GM23338 (cell line): Measurements from ENCODE around the gene ANKS1B.

ENCODE experiments used
- CREB1 ChIP-seq: fragments of 250-450 bp; sonication (Bioruptor Pico); IDR thresholded peaks from 2 replicates; pipeline ENCODE4 v1.5.0; 2020; ENCODE audit warnings: low read depth, mild to moderate bottlenecking, moderate library complexity
- ETS1 ChIP-seq: IDR thresholded peaks from 2 replicates; pipeline ENCODE4 v1.6.1; 2016; ENCODE audit warnings: antibody characterized with exemption
- EZH2 ChIP-seq: fragments of 200-600 bp; sonication (generic); IDR thresholded peaks from one replicate; pipeline ENCODE4 v1.8.0; 2017; ENCODE audit warnings: antibody characterized with exemption, mild to moderate bottlenecking, low read depth; ENCODE audit not compliant: unreplicated experiment
- JUNB ChIP-seq: IDR thresholded peaks from one replicate; pipeline ENCODE4 v1.6.1; 2016; ENCODE audit warnings: antibody characterized with exemption; ENCODE audit not compliant: unreplicated experiment
- POLR2AphosphoS5 ChIP-seq: IDR thresholded peaks from 2 replicates; pipeline ENCODE4 v1.6.1; 2016; ENCODE audit warnings: antibody characterized with exemption, low read depth
- TF ChIP-seq, protein P1 (sequence below), 2 experiments: fragments of 200-600 bp in 1 of 2; sonication (generic) in 1 of 2; conservative IDR thresholded peaks; 2 replicates each; pipeline versions ENCODE4 v1.5.1 to v1.6.1; 2016 to 2017; ENCODE audit warnings: antibody characterized with exemption in 2 of 2, low read depth in 2 of 2, mild to moderate bottlenecking in 2 of 2, moderate library complexity in 1 of 2
- TF ChIP-seq, protein P2 (sequence below): IDR thresholded peaks from one replicate; pipeline ENCODE4 v1.6.1; 2018; ENCODE audit warnings: antibody characterized with exemption; ENCODE audit not compliant: unreplicated experiment

GRCh38 chr12:99767809-99768208 lies 216.9 kb downstream of the ANKS1B start:
- TF ChIP-seq CREB1 = no peak
- TF ChIP-seq, protein P1, sequence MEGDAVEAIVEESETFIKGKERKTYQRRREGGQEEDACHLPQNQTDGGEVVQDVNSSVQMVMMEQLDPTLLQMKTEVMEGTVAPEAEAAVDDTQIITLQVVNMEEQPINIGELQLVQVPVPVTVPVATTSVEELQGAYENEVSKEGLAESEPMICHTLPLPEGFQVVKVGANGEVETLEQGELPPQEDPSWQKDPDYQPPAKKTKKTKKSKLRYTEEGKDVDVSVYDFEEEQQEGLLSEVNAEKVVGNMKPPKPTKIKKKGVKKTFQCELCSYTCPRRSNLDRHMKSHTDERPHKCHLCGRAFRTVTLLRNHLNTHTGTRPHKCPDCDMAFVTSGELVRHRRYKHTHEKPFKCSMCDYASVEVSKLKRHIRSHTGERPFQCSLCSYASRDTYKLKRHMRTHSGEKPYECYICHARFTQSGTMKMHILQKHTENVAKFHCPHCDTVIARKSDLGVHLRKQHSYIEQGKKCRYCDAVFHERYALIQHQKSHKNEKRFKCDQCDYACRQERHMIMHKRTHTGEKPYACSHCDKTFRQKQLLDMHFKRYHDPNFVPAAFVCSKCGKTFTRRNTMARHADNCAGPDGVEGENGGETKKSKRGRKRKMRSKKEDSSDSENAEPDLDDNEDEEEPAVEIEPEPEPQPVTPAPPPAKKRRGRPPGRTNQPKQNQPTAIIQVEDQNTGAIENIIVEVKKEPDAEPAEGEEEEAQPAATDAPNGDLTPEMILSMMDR (conservative IDR thresholded peaks at IDR 0.05; ENCODE audit: low read depth in 2 of 2) = peak in 1 of 2 experiments; percentile 75; a peak in 3 of 4 replicates
- TF ChIP-seq, protein P2, sequence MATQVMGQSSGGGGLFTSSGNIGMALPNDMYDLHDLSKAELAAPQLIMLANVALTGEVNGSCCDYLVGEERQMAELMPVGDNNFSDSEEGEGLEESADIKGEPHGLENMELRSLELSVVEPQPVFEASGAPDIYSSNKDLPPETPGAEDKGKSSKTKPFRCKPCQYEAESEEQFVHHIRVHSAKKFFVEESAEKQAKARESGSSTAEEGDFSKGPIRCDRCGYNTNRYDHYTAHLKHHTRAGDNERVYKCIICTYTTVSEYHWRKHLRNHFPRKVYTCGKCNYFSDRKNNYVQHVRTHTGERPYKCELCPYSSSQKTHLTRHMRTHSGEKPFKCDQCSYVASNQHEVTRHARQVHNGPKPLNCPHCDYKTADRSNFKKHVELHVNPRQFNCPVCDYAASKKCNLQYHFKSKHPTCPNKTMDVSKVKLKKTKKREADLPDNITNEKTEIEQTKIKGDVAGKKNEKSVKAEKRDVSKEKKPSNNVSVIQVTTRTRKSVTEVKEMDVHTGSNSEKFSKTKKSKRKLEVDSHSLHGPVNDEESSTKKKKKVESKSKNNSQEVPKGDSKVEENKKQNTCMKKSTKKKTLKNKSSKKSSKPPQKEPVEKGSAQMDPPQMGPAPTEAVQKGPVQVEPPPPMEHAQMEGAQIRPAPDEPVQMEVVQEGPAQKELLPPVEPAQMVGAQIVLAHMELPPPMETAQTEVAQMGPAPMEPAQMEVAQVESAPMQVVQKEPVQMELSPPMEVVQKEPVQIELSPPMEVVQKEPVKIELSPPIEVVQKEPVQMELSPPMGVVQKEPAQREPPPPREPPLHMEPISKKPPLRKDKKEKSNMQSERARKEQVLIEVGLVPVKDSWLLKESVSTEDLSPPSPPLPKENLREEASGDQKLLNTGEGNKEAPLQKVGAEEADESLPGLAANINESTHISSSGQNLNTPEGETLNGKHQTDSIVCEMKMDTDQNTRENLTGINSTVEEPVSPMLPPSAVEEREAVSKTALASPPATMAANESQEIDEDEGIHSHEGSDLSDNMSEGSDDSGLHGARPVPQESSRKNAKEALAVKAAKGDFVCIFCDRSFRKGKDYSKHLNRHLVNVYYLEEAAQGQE = no peak
- TF ChIP-seq ETS1 = no peak
- no peak for TF ChIP-seq EZH2
- TF ChIP-seq POLR2AphosphoS5 = no peak
- no peak for TF ChIP-seq JUNB
